ENCODE data around the gene LYPD6B.
"Not testable (repeated sequence)": the region's sequence is repeated elsewhere in the genome, so short reads cannot be mapped to it uniquely, and the experiment has no call there.

LYPD6B gene

GRCh38 chr2:149235816-149236375, 197.4 kb downstream of the LYPD6B start:
- no peak for TF ChIP-seq CTCF (IDR thresholded peaks at IDR 0.05; ENCODE audit: low read depth, low read length)
- DNase-seq (ENCODE audit: extremely low read depth, low read depth) = no peak

GRCh38 chr2:149236410-149236809, 197.9 kb downstream of the LYPD6B start:
- DNase-seq (ENCODE audit: extremely low read depth, low read depth) = no peak
- no peak for TF ChIP-seq CTCF (IDR thresholded peaks at IDR 0.05; ENCODE audit: low read depth, low read length)

GRCh38 chr2:149246186-149246585, 207.7 kb downstream of the LYPD6B start:
- no peak for DNase-seq (ENCODE audit: extremely low read depth, low read depth)
- TF ChIP-seq CTCF (IDR thresholded peaks at IDR 0.05; ENCODE audit: low read depth, low read length) = no peak

GRCh38 chr2:149251436-149251835, 212.9 kb downstream of the LYPD6B start:
- DNase-seq (ENCODE audit: extremely low read depth, low read depth) = not testable (repeated sequence)

GRCh38 chr2:149256877-149257276, 218.4 kb downstream of the LYPD6B start:
- DNase-seq (ENCODE audit: extremely low read depth, low read depth) = not testable (repeated sequence)

- TF ChIP-seq CTCF (IDR thresholded peaks at IDR 0.05; ENCODE audit: low read depth, low read length) = no peak
- DNase-seq (ENCODE audit: extremely low read depth, low read depth) = no peak
Observed at GRCh38 chr2:149258531-149258930, 220.0 kb downstream of the LYPD6B start.

- no peak for TF ChIP-seq CTCF (IDR thresholded peaks at IDR 0.05; ENCODE audit: low read depth, low read length)
- DNase-seq (ENCODE audit: extremely low read depth, low read depth) = no peak
Observed at GRCh38 chr2:149259136-149259535, 220.6 kb downstream of the LYPD6B start.

- no peak for DNase-seq (ENCODE audit: extremely low read depth, low read depth)
- TF ChIP-seq CTCF (IDR thresholded peaks at IDR 0.05; ENCODE audit: low read depth, low read length) = no peak
Observed at GRCh38 chr2:149261692-149262091, 223.2 kb downstream of the LYPD6B start.

Data from AG09319 (cell line).